H1 (cell line): ENCODE data around the gene CANX. TPM values are rescaled to one million over a fixed set of nuclear protein-coding genes. Genes with fewer than 3 reads are reported as not detected.
"Not testable (repeated sequence)": the region's sequence is repeated elsewhere in the genome, so short reads cannot be mapped to it uniquely, and the experiment has no call there.

Experiments used
- CTCF ChIA-PET: fragments of 300-600 bp; sonication (Branson Sonifier 250); formaldehyde crosslinking; loops from one replicate; lab custom pipeline; 2021; ENCODE audit not compliant: partially characterized antibody; lab: Charles Lee
- POLR2A ChIA-PET: fragments of 300-600 bp; sonication (Branson Sonifier 250); formaldehyde crosslinking; loops from one replicate; lab custom pipeline; 2021; ENCODE audit warnings: inconsistent platforms; ENCODE audit not compliant: partially characterized antibody; lab: Charles Lee
- DNase-seq, 2 experiments: peaks; one replicate each; pipeline versions ENCODE4 v3.0.0 to v3.0.0-alpha.2; 2010 to 2022; ENCODE audit warnings: low spot score in 2 of 2, low read depth in 1 of 2, mixed read lengths in 1 of 2
- FAIRE-seq: peaks from 2 replicates; lab custom pipeline; 2011; peaks lifted over from hg19 to GRCh38; lab: Jason Lieb, UNC
- H2AFZ ChIP-seq: 2 replicates; pipeline ENCODE4 v1.8.1; 2012; ENCODE audit warnings: low read length, inconsistent platforms
- H2AK5ac ChIP-seq: 2 replicates; pipeline ENCODE4 v1.6.1; 2013; ENCODE audit warnings: low read depth, low read length
- H2BK120ac ChIP-seq: replicated peaks from 2 replicates; pipeline ENCODE3; 2013; ENCODE audit warnings: low read depth, low read length, inconsistent platforms
- H2BK12ac ChIP-seq: 2 replicates; pipeline ENCODE4 v1.6.1; 2013; ENCODE audit warnings: low read depth, low read length
- H2BK15ac ChIP-seq: 2 replicates; pipeline ENCODE4 v1.6.1; 2013; ENCODE audit warnings: low read length
- H2BK20ac ChIP-seq: 2 replicates; pipeline ENCODE4 v1.6.1; 2013; ENCODE audit warnings: low read length
- H2BK5ac ChIP-seq: 2 replicates; pipeline ENCODE4 v1.6.1; 2013; ENCODE audit warnings: low read depth, low read length
- H3K14ac ChIP-seq: 2 replicates; pipeline ENCODE4 v1.6.1; 2013; ENCODE audit warnings: inconsistent platforms; ENCODE audit not compliant: insufficient read length
- H3K18ac ChIP-seq: 2 replicates; pipeline ENCODE4 v1.6.1; 2013; ENCODE audit warnings: low read length; ENCODE audit errors: extremely low read depth
- H3K23ac ChIP-seq: 2 replicates; pipeline ENCODE4 v1.6.1; 2013; ENCODE audit warnings: inconsistent platforms; ENCODE audit not compliant: insufficient read length
- H3K23me2 ChIP-seq: 2 replicates; pipeline ENCODE4 v1.6.1; 2013; ENCODE audit warnings: low read depth, low read length
- H3K27ac ChIP-seq: 2 replicates; pipeline ENCODE4 v1.6.1; 2011; ENCODE audit warnings: low read depth, low read length, inconsistent platforms
- H3K27me3 ChIP-seq, 4 experiments: replicated peaks in 1 of 4; 1 replicate in 1 of 4; 2 replicates in 3 of 4; pipeline versions ENCODE4 v1.6.1 to v1.8.1; 2011 to 2013; ENCODE audit warnings: low read length in 3 of 4, mild to moderate bottlenecking in 3 of 4, inconsistent platforms in 2 of 4, mixed read lengths in 2 of 4, moderate library complexity in 1 of 4; ENCODE audit not compliant: control insufficient read depth in 3 of 4, insufficient read depth in 3 of 4; ENCODE audit errors: extremely low read depth in 1 of 4
- H3K36me3 ChIP-seq, 4 experiments: 2 replicates each; pipeline versions ENCODE4 v1.6.1 to v1.8.1; 2011 to 2013; ENCODE audit warnings: mild to moderate bottlenecking in 4 of 4, low read length in 3 of 4, moderate library complexity in 2 of 4, control low read depth in 1 of 4, inconsistent platforms in 1 of 4; ENCODE audit not compliant: insufficient read depth in 4 of 4, control insufficient read depth in 2 of 4
- H3K4ac ChIP-seq: replicated peaks from 2 replicates; pipeline ENCODE3; 2013; ENCODE audit warnings: low read length, low read depth, mixed read lengths, inconsistent platforms; ENCODE audit not compliant: insufficient read length
- H3K4me1 ChIP-seq, 4 experiments: replicated peaks in 1 of 4; 1 replicate in 1 of 4; 2 replicates in 3 of 4; pipeline versions ENCODE4 v1.6.1 to v1.8.1; 2011 to 2013; ENCODE audit warnings: low read length in 3 of 4, inconsistent platforms in 2 of 4, mixed read lengths in 1 of 4; ENCODE audit not compliant: insufficient read depth in 4 of 4, control insufficient read depth in 3 of 4
- H3K4me2 ChIP-seq, 2 experiments: 2 replicates each; pipeline versions ENCODE4 v1.6.1 to v1.8.1; 2011 to 2013; ENCODE audit warnings: low read depth in 2 of 2, low read length in 2 of 2, control low read depth in 1 of 2, inconsistent platforms in 1 of 2, mild to moderate bottlenecking in 1 of 2; ENCODE audit not compliant: insufficient read depth in 1 of 2
- H3K4me3 ChIP-seq, 4 experiments: fragments of 200-600, 300-600 bp in 1 of 4; sonication (generic), shearing (Covaris generic), sonication (Bioruptor Twin) in 1 of 4; 2 replicates each; pipeline versions ENCODE4 v1.5.1 to v1.8.1; 2011 to 2016; ENCODE audit warnings: low read length in 4 of 4, low read depth in 3 of 4, control low read depth in 2 of 4, inconsistent platforms in 2 of 4, mild to moderate bottlenecking in 2 of 4, mixed read lengths in 1 of 4, moderate library complexity in 1 of 4; ENCODE audit not compliant: insufficient read depth in 2 of 4; ENCODE audit errors: extremely low read depth in 1 of 4
- H3K56ac ChIP-seq: replicated peaks from 2 replicates; pipeline ENCODE3; 2013; ENCODE audit warnings: low read depth, mild to moderate bottlenecking, mixed read lengths, low read length, inconsistent platforms; ENCODE audit not compliant: insufficient read length
- H3K79me1 ChIP-seq: 2 replicates; pipeline ENCODE4 v1.6.1; 2013; ENCODE audit warnings: low read depth, low read length, control low read depth
- H3K79me2 ChIP-seq, 2 experiments: 2 replicates each; pipeline versions ENCODE4 v1.6.1 to v1.8.1; 2012 to 2013; ENCODE audit warnings: low read length in 2 of 2, mild to moderate bottlenecking in 2 of 2, inconsistent platforms in 1 of 2; ENCODE audit not compliant: insufficient read depth in 2 of 2, control insufficient read depth in 1 of 2
- H3K9ac ChIP-seq, 4 experiments: replicated peaks in 1 of 4; 1 replicate in 1 of 4; 2 replicates in 3 of 4; pipeline versions ENCODE4 v1.6.1 to v1.8.1; 2011 to 2013; ENCODE audit warnings: low read depth in 3 of 4, low read length in 3 of 4, control low read depth in 2 of 4, mild to moderate bottlenecking in 2 of 4, moderate library complexity in 2 of 4, inconsistent platforms in 1 of 4; ENCODE audit errors: extremely low read depth in 1 of 4
- H3K9me3 ChIP-seq, 2 experiments: 2 replicates each; pipeline versions ENCODE4 v1.6.1 to v1.8.1; 2012 to 2013; ENCODE audit warnings: mild to moderate bottlenecking in 2 of 2, moderate library complexity in 2 of 2, control low read depth in 1 of 2, inconsistent platforms in 1 of 2, low read depth in 1 of 2, low read length in 1 of 2, mixed read lengths in 1 of 2; ENCODE audit not compliant: insufficient read depth in 2 of 2
- H4K20me1 ChIP-seq, 2 experiments: replicated peaks in 1 of 2; 2 replicates each; pipeline versions ENCODE3 to v1.8.1; 2011 to 2013; ENCODE audit warnings: inconsistent platforms in 2 of 2, low read length in 2 of 2, mild to moderate bottlenecking in 1 of 2; ENCODE audit not compliant: insufficient read depth in 2 of 2, control insufficient read depth in 1 of 2
- H4K5ac ChIP-seq: 2 replicates; pipeline ENCODE4 v1.6.1; 2013; ENCODE audit warnings: low read length, low read depth, mixed read lengths, inconsistent platforms; ENCODE audit not compliant: insufficient read length
- H4K8ac ChIP-seq: 2 replicates; pipeline ENCODE4 v1.8.0; 2013; ENCODE audit warnings: mild to moderate bottlenecking, moderate library complexity, low read length, inconsistent platforms; ENCODE audit not compliant: insufficient read depth; ENCODE audit errors: extremely low read depth
- H4K91ac ChIP-seq: replicated peaks from 2 replicates; pipeline ENCODE3; 2013; ENCODE audit warnings: low read length, mixed read lengths, inconsistent platforms; ENCODE audit not compliant: insufficient read length
- WGBS, 2 experiments: shearing (Covaris generic) in 1 of 2; methylation state at CpG; one replicate each; pipeline versions ENCODE4 v1.1.6 to v1.1.7; 2013 to 2015; ENCODE audit warnings: low lambda C conversion rate in 2 of 2, mixed read lengths in 2 of 2, inconsistent platforms in 1 of 2, low coverage in 1 of 2, missing lambda C conversion rate in 1 of 2; ENCODE audit not compliant: insufficient replicate concordance in 2 of 2, insufficient coverage in 1 of 2, insufficient read length in 1 of 2; ENCODE audit errors: extremely low coverage in 1 of 2, missing lambda C conversion rate in 1 of 2; 5-methylcytosine and 5-hydroxymethylcytosine counted together
- polyA plus RNA-seq, 7 experiments: library from polyadenylated mRNA; depleted of rRNA in 3 of 7; stranded (reverse) in 5 of 7; unstranded in 2 of 7; fragments of >200 nt in 5 of 7; fragments of 200-250 nt in 2 of 7; gene quantifications; 1 replicate in 5 of 7; 2 replicates in 1 of 7; 4 replicates in 1 of 7; pipeline versions ENCODE4 v1.2.1 to v1.2.3, GENCODE V29; 2011 to 2013; ENCODE audit warnings: missing spikeins in 2 of 7, mixed read lengths in 2 of 7
- total RNA-seq: library from RNA; stranded (reverse); fragmentation: NEBNext Ultra II Directional; extraction: Animal tissue kit (Norgen Biotek cat#: 25700); gene quantifications from 2 replicates; pipeline ENCODE4 v1.2.1, GENCODE V29; 2021

The CANX gene
- total and polyA plus RNA-seq, 2 of the 8 experiments (the other 6 are each of a cell fraction or from before 2014, with no cell fraction given), result 136 to 691 TPM

DNA sequence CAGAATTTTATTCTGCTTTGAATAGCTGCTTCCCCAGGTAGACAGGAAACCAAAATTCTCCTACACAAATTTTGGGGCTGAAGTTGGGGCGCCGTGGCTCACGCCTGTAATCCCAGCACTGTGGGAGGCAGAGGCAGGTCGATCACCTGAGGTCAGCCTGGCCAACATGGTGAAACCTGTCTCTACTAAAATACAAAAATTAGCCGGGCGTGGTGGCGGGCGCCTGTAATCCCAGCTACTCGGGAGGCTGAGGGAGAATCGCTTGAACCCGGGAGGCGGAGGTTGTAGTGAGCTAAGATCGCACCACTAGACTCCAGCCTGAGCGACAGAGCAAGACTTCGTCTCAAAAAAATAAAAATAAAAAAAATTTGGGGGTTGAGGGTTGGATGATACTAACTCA, 1.2 kb upstream of the CANX start:
- 0 out of 2 replicates have a peak overlapping the region, but pooled peaks have one; percentile 48 for H3K18ac ChIP-seq
- H3K36me3 ChIP-seq, H2BK15ac ChIP-seq, H3K79me1 ChIP-seq, H2AK5ac ChIP-seq, H3K9me3 ChIP-seq, H3K14ac ChIP-seq, H3K23ac ChIP-seq, H3K56ac ChIP-seq, H3K4me1 ChIP-seq, H2BK20ac ChIP-seq, H4K91ac ChIP-seq, FAIRE-seq, H3K23me2 ChIP-seq, H3K27me3 ChIP-seq, DNase-seq, H2AFZ ChIP-seq, H3K4ac ChIP-seq, H4K8ac ChIP-seq: not testable (repeated sequence)
- peaks cover 25 to 35% of the 10 kb centered on the region in 2 experiments for H3K79me2 ChIP-seq
- peak overlapping the region; percentile 76; the same call in 1 of the 2 replicates for H2BK12ac ChIP-seq
- 94% methylated on average over 12 of the region's 15 CpGs; no CpG with 5 or more reads in 1 of the 2 experiments for WGBS, 2 experiments
- peak overlapping the region; percentile 41 for H2BK120ac ChIP-seq
- 0 out of 2 replicates have a peak overlapping the region, but pooled peaks have one; percentile 84 for H2BK5ac ChIP-seq
- POLR2A ChIA-PET, result interaction anchor here (0.9 to 5.7 kb wide), 9 partner anchors 11 to 147 kb away, joined by 3 to 50 read pairs (median 4); partner anchors contain the start of genes CBY3, HNRNPH1, MAML1 and RUFY1
- CTCF ChIA-PET, result interaction anchor here (0.8 kb wide), 1 partner anchor 9 kb away, joined by 4 read pairs; no protein-coding TSS in a partner anchor
- peak overlapping the region; percentile 51 for H4K5ac ChIP-seq
- H3K4me2 ChIP-seq, result peak overlapping the region; percentile 78 to 85
- peak overlapping the region in 2 of 4 experiments; percentile 93 to 95; a peak in 1 of 7 replicates for H3K9ac ChIP-seq
- peak overlapping the region; percentile 91; the same call in 1 of the 2 replicates for H3K27ac ChIP-seq
- peak overlapping the region; percentile 54 to 91 (median 65); a peak in 7 of 8 replicates for H3K4me3 ChIP-seq
- peaks cover 5 to 13% of the 10 kb centered on the region in 2 experiments for H4K20me1 ChIP-seq
